A549 (cell line): ENCODE results near the gene IFFO2. TPM values are rescaled to one million over a fixed set of nuclear protein-coding genes. Genes with fewer than 3 reads are reported as not detected.

Experiments
- ATAC-seq, 2 experiments: fragments of 200-7000 bp in 1 of 2; fragments of >200 bp in 1 of 2; cut with Nextera tagmentation in 1 of 2; cut with Tn5 transposase in 1 of 2; 3 replicates each; pipeline versions ENCODE4 v1.8.0 to v1.9.1; 2018 to 2020; ENCODE audit warnings: mild to moderate bottlenecking in 1 of 2, moderate library complexity in 1 of 2
- CTCF ChIA-PET: fragments of 300-600 bp; sonication (Branson Sonifier 250); formaldehyde crosslinking; extraction: SDS; loops from one replicate; lab custom pipeline; 2021; ENCODE audit warnings: antibody characterized with exemption, inconsistent platforms; lab: Yijun Ruan, JAX
- POLR2A ChIA-PET: fragments of 350-600 bp; formaldehyde crosslinking; extraction: SDS; loops from one replicate; lab custom pipeline; 2021; ENCODE audit warnings: antibody characterized with exemption, inconsistent platforms; lab: Yijun Ruan, JAX
- DNase-seq, 2 experiments: peaks; one replicate each; pipeline versions ENCODE4 v3.0.0 to v3.0.0-alpha.2; 2011 to 2016; ENCODE audit warnings: low read depth in 1 of 2, low spot score in 1 of 2
- FAIRE-seq: peaks from 2 replicates; lab custom pipeline; 2011; peaks lifted over from hg19 to GRCh38; lab: Jason Lieb, UNC
- H3K27ac ChIP-seq, 2 experiments: fragments of >200 bp; sonication (Bioruptor Twin); formaldehyde crosslinking; 3 replicates each; pipeline ENCODE4 v1.5.1; 2016 to 2017
- H3K4me1 ChIP-seq: fragments of >200 bp; sonication (Bioruptor Twin); formaldehyde crosslinking; 3 replicates; pipeline ENCODE4 v1.6.1; 2016
- H3K4me2 ChIP-seq: fragments of >200 bp; sonication (Bioruptor Twin); formaldehyde crosslinking; 3 replicates; pipeline ENCODE4 v1.6.1; 2016
- H3K4me3 ChIP-seq: fragments of >200 bp; sonication (Bioruptor Twin); formaldehyde crosslinking; 3 replicates; pipeline ENCODE4 v1.5.1; 2016
- H3K9me3 ChIP-seq: fragments of >200 bp; sonication (Bioruptor Twin); formaldehyde crosslinking; 3 replicates; pipeline ENCODE4 v1.6.1; 2016
- ATOH8 ChIP-seq: fragments of 250-450 bp; sonication (Bioruptor Pico); IDR thresholded peaks from 2 replicates; pipeline ENCODE4 v1.5.0; 2020; ENCODE audit warnings: low read depth, mild to moderate bottlenecking, moderate library complexity
- BHLHE40 ChIP-seq: IDR thresholded peaks from 2 replicates; pipeline ENCODE4 v1.6.1; 2012; ENCODE audit warnings: low read depth, low read length, inconsistent platforms
- CBX8 ChIP-seq: fragments of 200-600 bp; sonication (generic); IDR thresholded peaks from 2 replicates; pipeline ENCODE4 v1.6.1; 2016
- CHD2 ChIP-seq: fragments of 150-350 bp; IDR thresholded peaks from 2 replicates; pipeline ENCODE4 v1.6.1; 2014; ENCODE audit warnings: low read length; ENCODE audit not compliant: partially characterized antibody
- CTCF ChIP-seq: fragments of >200 bp; sonication (Bioruptor Twin); formaldehyde crosslinking; IDR thresholded peaks from 3 replicates; pipeline ENCODE4 v1.5.1; 2016
- E2F6 ChIP-seq: IDR thresholded peaks from 2 replicates; pipeline ENCODE4 v1.6.1; 2012; ENCODE audit warnings: low read depth, borderline replicate concordance
- EHF ChIP-seq: fragments of 250-450 bp; sonication (Bioruptor Pico); IDR thresholded peaks from 2 replicates; pipeline ENCODE4 v1.5.0; 2020; ENCODE audit warnings: mild to moderate bottlenecking
- FOSL2 ChIP-seq, 2 experiments: fragments of 450-650 bp in 1 of 2; fragments of >200 bp in 1 of 2; sonication (Bioruptor Twin) in 1 of 2; formaldehyde crosslinking; IDR thresholded peaks; 2 replicates each; pipeline versions ENCODE4 v1.5.0 to v1.6.1; 2016 to 2020; ENCODE audit warnings: mild to moderate bottlenecking in 1 of 2, moderate library complexity in 1 of 2
- GATA3 ChIP-seq: IDR thresholded peaks from 2 replicates; pipeline ENCODE4 v1.6.1; 2012; ENCODE audit warnings: borderline replicate concordance
- HDAC2 ChIP-seq: fragments of 200-600 bp; sonication (generic); IDR thresholded peaks from 2 replicates; pipeline ENCODE4 v1.6.1; 2016
- HES2 ChIP-seq: fragments of >200 bp; sonication (Bioruptor Twin); formaldehyde crosslinking; IDR thresholded peaks from 2 replicates; pipeline ENCODE4 v1.6.1; 2016
- JUN ChIP-seq, 2 experiments: fragments of >200 bp; sonication (Bioruptor Twin); formaldehyde crosslinking; IDR thresholded peaks; 2 replicates in 1 of 2; 3 replicates in 1 of 2; pipeline ENCODE4 v1.6.1; 2016 to 2017
- KDM1A ChIP-seq: fragments of 200-600 bp; sonication (generic); IDR thresholded peaks from 2 replicates; pipeline ENCODE4 v1.6.1; 2016; ENCODE audit warnings: low read depth, mild to moderate bottlenecking
- MAX ChIP-seq: IDR thresholded peaks from 2 replicates; pipeline ENCODE4 v1.6.1; 2012
- MAZ ChIP-seq: fragments of 150-350 bp; IDR thresholded peaks from 2 replicates; pipeline ENCODE4 v1.6.1; 2014; ENCODE audit warnings: antibody characterized with exemption, low read depth, low read length, borderline replicate concordance
- MYC ChIP-seq: IDR thresholded peaks from 2 replicates; pipeline ENCODE4 v1.6.1; 2012; ENCODE audit warnings: mild to moderate bottlenecking, inconsistent platforms, low read length, improper control_type of control experiment, borderline replicate concordance
- NPAS2 ChIP-seq: fragments of 250-450 bp; sonication (Bioruptor Pico); IDR thresholded peaks from 2 replicates; pipeline ENCODE4 v1.8.0; 2022; ENCODE audit warnings: mild to moderate bottlenecking, moderate library complexity, borderline replicate concordance
- NR3C1 ChIP-seq: fragments of >200 bp; sonication (Bioruptor Twin); formaldehyde crosslinking; IDR thresholded peaks from 3 replicates; pipeline ENCODE4 v1.6.1; 2017
- PBX3 ChIP-seq: IDR thresholded peaks from 2 replicates; pipeline ENCODE4 v1.6.1; 2012
- POLR2A ChIP-seq: IDR thresholded peaks from 2 replicates; pipeline ENCODE4 v1.6.1; 2012; ENCODE audit warnings: mild to moderate bottlenecking, low read length
- POLR2AphosphoS2 ChIP-seq: conservative IDR thresholded peaks from 2 replicates; pipeline ENCODE4 v1.6.1; 2012; ENCODE audit warnings: low read length, improper control_type of control experiment, inconsistent platforms
- RCOR1 ChIP-seq: fragments of 150-350 bp; IDR thresholded peaks from 2 replicates; pipeline ENCODE4 v1.6.1; 2014; ENCODE audit warnings: antibody characterized with exemption, low read length, low read depth
- RFX5 ChIP-seq: fragments of 450-650 bp; IDR thresholded peaks from 2 replicates; pipeline ENCODE4 v1.7.1; 2014; ENCODE audit warnings: antibody characterized with exemption, mild to moderate bottlenecking, moderate library complexity
- SMC3 ChIP-seq: fragments of >200 bp; sonication (Bioruptor Twin); formaldehyde crosslinking; IDR thresholded peaks from 3 replicates; pipeline ENCODE4 v1.6.1; 2018; ENCODE audit warnings: inconsistent platforms
- TFCP2L1 ChIP-seq: fragments of 250-450 bp; sonication (Bioruptor Pico); IDR thresholded peaks from 2 replicates; pipeline ENCODE4 v1.5.0; 2021; ENCODE audit warnings: mild to moderate bottlenecking
- TP53 ChIP-seq: fragments of 250-450 bp; sonication (Bioruptor Pico); IDR thresholded peaks from 2 replicates; pipeline ENCODE4 v1.5.0; 2021; ENCODE audit warnings: mild to moderate bottlenecking, moderate library complexity
- USF2 ChIP-seq: fragments of 450-650 bp; IDR thresholded peaks from 2 replicates; pipeline ENCODE4 v1.6.1; 2014; ENCODE audit warnings: antibody characterized with exemption
- ZFP36 ChIP-seq: fragments of 450-650 bp; IDR thresholded peaks from 2 replicates; pipeline ENCODE4 v1.6.1; 2014; ENCODE audit warnings: borderline replicate concordance; ENCODE audit not compliant: partially characterized antibody
- ZNF302 ChIP-seq: fragments of 250-450 bp; sonication (Bioruptor Pico); IDR thresholded peaks from 2 replicates; pipeline ENCODE4 v1.9.0; 2021; ENCODE audit warnings: inconsistent platforms, mild to moderate bottlenecking, moderate library complexity
- ZSCAN20 ChIP-seq: fragments of 250-450 bp; sonication (Bioruptor Pico); IDR thresholded peaks from 2 replicates; pipeline ENCODE4 v1.8.0; 2022; ENCODE audit warnings: mild to moderate bottlenecking, moderate library complexity
- WGBS: methylation state at CpG from one replicate; pipeline ENCODE4 v1.1.6; 2017; ENCODE audit errors: missing lambda C conversion rate; 5-methylcytosine and 5-hydroxymethylcytosine counted together
- polyA plus RNA-seq, 4 experiments: library from polyadenylated mRNA; depleted of rRNA in 3 of 4; stranded (reverse); fragments of >200 nt; fragmentation: RNase III in 1 of 4; extraction: RNeasy Plus Mini Kit Qiagen cat#74134 plus additional on column Dnase treatment in 1 of 4; gene quantifications; 2 replicates in 3 of 4; 3 replicates in 1 of 4; pipeline ENCODE4 v1.2.3, GENCODE V29; 2011 to 2017

IFFO2 gene
- polyA plus RNA-seq, 2 of the 4 experiments (the other 2 are of a cell fraction), result 24.3 to 53.9 TPM

GRCh38 chr1:18902523-18903290 is 53.8 kb downstream of the IFFO2 start, which contains the start of gene ALDH4A1:
Gene ALDH4A1 (minus strand): TSS chr1:18902555. CDS start chr1:18902523, 32 bp downstream.
- DNase-seq (peak; percentile 96 to 99), ATAC-seq (peak; percentile 91 to 97), FAIRE-seq (peak; percentile 7)
- peak within 1 kb of the TSS; percentile 97 for H3K4me3 ChIP-seq
- peaks cover 35% of the 10 kb centered on the region for H3K4me1 ChIP-seq
- peak within 1 kb of the TSS; percentile 86 to 91 for H3K27ac ChIP-seq
- ChIA-PET POLR2A (interaction anchor here (0.6 kb wide), 1 partner anchor 9 kb away, joined by 3 read pairs; no protein-coding TSS in a partner anchor), CTCF (interaction anchor here (0.6 to 20.0 kb wide), 7 partner anchors 12 to 1557 kb away, joined by 3 to 319 read pairs (median 5); no protein-coding TSS in a partner anchor)
- WGBS, result under 1% methylated on average over 27 of the region's 55 CpGs
- TF ChIP-seq POLR2A (peak; percentile 31), RCOR1 (no peak), EHF (no peak), BHLHE40 (peak; percentile 47; the same call in 1 of the 2 replicates), CHD2 (no peak), RFX5 (no peak; the same call in 1 of the 2 replicates), FOSL2 (IDR thresholded peaks at IDR 0.05) (no peak), FOSL2 (CRISPR knock-in tag; IDR thresholded peaks at IDR 0.05) (0 out of 2 replicates have a peak, but pooled peaks have one; percentile 12), KDM1A (no peak), ZSCAN20 (CRISPR knock-in tag) (no peak), GATA3 (peak; percentile 62; the same call in 1 of the 2 replicates), MAX (peak; percentile 87), HES2 (no peak), ATOH8 (CRISPR knock-in tag) (no peak), NPAS2 (CRISPR knock-in tag) (no peak), SMC3 (no peak), ZNF302 (CRISPR knock-in tag) (no peak), E2F6 (peak; percentile 61; the same call in 1 of the 2 replicates), CBX8 (no peak), TP53 (CRISPR knock-in tag) (0 out of 2 replicates have a peak, but pooled peaks have one; percentile 6), NR3C1 (no peak), USF2 (peak; percentile 95), ZFP36 (no peak), PBX3 (no peak), MYC (no peak), CTCF (no peak), POLR2AphosphoS2 (no peak), HDAC2 (no peak), TFCP2L1 (CRISPR knock-in tag) (no peak), JUN (IDR thresholded peaks at IDR 0.05) (peak; percentile 22 to 34; a peak in 2 of 5 replicates), MAZ (no peak)
- H3K9me3 ChIP-seq, result no peaks in the 10 kb centered on the region
- H3K4me2 ChIP-seq, result peak within 1 kb of the TSS; percentile 99
